GM18511 (cell line): ENCODE results near the gene NPBWR2.
"Not testable (repeated sequence)": the region's sequence is repeated elsewhere in the genome, so short reads cannot be mapped to it uniquely, and the experiment has no call there.

ENCODE experiments used
- ATAC-seq: cut with Tn5 transposase; IDR thresholded peaks from one replicate; pipeline ENCODE4 v1.9.1; 2021; ENCODE audit warnings: mild to moderate bottlenecking, moderate library complexity; ENCODE audit not compliant: unreplicated experiment

Gene NPBWR2

DNA sequence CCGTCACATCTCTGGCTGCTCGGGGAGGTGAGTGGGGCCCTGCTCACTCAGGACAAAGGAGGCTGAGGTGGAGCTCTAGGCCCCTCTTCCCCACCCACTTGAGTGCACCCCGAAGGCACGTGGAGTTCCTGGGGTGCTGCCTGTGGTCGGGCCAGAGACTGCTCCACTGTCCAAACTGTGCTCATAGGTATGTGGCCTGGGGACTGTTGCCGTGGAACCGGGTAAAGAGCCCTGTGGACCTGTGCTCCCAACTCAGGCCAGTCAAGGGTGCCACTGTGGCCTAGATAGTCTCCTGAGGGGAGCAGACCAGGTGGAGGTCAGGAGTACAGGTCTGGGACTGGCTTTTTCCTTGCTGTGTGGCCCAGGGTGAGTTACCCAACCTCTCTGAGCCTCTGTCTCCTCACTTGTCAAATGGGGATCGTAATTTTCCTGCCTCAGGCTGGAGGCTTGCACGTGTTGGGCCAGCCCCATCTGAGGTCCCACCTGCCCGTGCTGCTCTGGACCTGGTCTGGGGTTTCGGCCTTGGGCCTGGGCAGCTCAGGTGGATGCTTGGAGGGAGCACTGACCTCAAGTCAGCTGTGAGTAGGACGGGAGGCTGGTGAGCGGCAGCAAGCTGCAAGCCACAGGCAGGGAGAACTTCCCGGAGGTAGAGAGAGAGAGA is 12.4 kb upstream of the NPBWR2 start:
- ATAC-seq = no peak

DNA sequence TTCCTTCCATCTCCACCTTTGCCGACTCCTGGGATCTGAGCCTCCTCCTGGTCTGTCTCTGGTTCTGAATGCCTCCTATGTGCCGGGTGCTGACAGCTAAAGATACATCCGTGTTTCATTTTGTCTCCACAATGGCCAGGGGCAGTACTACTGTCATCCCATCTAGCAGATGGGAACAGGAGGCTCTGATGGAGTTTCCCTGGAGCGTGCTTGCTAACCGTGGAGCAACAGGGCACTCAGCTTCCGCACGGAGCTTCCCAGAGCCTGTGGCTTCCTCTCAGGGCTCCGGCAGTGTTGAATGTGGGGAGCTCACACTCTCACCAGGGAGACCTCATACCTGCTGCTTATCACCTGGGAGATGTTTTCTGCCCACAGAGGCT is 11.9 kb upstream of the NPBWR2 start:
- no peak for ATAC-seq

DNA sequence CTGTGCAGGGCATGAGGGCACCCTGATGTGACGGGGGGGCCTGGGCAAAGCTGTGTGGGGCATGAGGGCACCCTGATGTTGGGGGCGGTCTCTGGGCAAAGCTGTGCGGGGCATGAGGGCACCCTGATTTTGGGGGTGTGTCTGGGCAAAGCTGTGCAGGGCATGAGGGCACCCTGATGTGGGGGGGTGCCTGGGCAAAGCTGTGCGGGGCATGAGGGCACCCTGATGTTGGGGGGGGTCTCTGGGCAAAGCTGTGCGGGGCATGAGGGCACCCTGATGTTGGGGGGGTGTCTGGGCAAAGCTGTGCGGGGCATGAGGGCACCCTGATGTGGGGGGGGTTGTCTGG is 10.0 kb upstream of the NPBWR2 start:
- ATAC-seq = not testable (repeated sequence)

DNA sequence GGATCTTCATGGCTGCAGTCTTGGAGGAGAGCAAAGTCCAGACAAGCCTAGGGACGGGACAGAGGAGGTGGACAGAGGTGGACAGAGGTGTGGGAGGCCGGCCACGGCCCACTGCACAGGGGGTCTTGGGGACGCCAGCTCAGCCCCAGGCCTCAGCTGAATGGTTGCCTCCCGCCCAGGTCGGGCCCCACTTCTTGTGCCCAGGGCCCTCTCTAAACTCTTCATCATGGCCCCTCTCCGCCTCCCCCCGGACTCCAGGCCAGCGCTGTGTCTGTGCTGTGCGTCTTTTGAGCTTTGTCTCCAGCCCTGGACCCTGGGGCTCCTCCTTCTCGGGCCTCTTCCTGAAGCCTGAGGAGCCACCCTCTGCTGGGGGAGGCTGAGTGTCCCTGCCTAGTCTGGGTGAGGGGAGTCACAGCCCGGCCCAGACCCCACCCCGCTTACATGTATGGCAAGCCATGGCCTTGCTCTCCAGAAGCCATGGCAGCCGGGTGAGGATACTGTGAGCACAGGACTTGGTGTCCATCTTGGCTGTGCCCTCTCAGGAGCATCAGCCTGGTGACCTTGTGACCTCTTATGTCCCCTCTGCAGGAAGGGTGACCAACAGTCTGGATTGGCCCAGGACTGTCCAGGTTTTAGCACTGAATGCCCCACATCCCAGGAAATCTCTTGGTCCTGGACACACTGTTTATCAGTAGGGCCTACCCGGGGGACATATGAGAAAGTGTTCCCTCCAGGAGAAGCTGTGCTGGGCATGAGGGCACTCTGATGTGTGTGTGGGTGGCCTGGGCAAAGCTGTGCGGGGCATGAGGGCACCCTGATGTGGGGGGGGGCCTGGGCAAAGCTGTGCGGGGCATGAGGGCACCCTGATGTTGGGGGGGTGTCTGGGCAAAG is 9.4 kb upstream of the NPBWR2 start:
- ATAC-seq = no peak

DNA sequence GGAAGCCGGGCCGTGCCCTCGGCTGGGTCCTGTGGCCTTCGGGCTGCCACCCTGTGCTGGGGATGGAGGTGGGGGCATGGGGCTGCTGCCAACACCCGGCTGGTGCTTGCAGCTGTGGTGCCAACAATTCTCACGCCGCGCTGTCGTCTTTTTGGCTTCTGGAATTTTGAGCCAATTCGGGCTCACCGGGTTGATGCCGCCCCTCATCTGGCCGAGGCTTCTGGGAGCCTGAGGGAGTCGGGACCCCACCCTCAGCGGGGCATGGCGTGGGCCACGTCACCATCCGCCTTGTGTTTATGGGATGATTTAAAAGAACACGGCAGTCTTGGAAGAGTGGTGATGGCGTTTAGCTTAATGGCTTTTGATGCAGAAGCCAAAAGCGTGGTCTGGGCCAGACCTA is 8.7 kb upstream of the NPBWR2 start:
- ATAC-seq = no peak

DNA sequence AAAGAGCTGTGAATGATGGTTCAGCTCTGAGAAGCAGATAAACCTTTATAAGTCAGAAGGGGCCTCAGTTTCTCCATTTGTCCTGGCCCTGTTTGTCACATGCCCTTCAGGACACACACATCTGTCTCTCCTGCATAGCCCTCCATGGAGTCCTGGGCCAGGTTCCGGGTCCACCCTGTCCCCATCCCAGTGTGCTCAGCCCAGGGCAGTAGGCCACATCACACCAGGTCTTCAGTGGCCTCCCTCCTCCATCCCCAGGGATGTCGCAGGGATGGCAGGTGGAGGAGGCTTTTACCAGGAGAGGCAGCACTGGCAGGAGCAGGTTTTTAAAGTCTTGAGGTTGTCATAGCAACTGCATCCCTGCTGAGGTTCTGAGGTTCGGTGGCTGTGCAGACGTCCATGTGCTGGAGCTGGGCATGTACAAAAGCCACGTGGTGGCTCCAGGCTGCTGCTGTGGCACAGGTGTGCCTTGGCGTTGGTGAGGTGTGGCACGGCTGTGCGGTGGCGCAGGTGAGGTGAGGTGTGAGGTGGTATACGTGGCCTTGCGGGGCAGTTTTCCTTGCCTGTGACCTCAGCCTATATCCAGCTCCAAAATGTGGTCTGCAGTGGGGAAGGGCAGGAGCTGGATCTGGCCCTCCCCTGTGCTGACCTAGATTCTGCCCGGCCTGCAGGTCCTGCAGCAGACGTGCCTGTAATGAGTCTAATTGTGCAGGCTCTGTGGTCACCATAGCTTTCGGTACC is 8.0 kb upstream of the NPBWR2 start:
- no peak for ATAC-seq

DNA sequence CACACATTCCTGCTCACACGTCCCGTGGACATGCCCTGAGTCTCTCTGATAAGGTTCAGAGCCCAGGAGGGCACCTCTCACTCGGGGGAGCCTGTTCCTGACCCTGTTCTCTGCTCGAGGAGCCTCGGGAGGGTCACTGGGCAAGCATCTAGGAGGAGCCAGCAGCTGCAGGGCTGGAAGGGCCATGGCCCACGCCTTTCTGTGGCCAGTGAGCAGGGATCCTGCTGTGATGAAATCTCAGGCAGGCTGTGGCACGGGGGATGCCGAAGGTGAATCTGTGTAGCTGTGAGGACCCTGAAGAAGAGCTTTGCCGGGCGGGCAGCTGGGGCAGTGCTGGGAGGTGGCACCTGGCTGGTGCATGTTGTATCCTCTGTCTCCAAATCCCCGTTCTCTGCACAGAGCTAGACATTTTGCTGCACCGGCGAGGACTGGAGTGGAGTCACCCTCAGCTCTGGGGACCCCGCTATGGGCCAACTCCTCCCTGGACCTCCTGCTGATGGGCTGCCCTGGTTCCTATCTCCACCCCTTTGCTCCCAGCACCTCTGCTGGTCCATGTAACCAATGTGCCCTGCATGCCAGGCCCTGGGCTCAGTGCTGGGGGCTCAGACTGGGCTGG is 7.1 kb upstream of the NPBWR2 start:
- no peak for ATAC-seq

DNA sequence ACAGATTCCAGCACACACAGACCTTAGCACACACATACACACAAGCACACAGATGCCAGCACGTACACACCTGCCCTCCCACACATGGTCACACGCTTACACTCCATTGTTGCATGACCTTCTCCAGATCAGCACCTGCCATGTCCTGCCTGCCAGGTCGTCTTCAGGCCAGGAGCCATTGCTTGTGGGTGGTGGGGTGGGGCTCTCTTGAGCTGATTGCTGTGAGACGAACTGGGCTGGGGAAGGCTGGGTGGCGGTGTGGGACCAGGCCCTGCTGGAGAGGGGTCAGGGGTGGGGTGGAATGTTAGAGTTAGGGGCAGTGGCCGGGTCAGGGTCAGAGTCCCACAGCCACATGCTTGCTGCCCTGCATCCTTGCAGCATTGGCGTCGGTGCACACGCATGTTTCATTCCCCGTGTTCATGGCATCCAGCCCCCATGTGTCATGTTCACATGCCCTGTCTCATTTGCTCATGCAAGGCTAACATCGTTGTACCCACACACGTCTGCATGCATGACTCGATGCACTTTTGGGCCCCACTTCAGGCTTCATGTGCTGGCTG is 6.5 kb upstream of the NPBWR2 start:
- no peak for ATAC-seq

DNA sequence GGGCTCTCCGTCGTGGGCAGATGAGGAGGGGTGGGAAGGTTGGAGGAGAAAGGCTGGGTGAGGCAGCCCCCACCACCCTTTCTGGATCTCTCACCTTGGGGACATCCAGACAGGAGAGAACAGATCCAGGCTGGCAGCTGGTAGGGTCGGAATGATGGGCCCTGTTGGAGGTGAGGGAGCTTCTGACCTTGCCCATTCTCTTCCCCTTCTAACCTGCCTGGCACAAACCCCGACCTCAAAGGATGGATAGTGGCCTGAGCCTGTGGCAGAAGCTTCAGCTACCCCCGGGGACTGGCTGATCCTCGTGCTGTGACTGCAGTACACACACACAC is 6.0 kb upstream of the NPBWR2 start:
- ATAC-seq = no peak

DNA sequence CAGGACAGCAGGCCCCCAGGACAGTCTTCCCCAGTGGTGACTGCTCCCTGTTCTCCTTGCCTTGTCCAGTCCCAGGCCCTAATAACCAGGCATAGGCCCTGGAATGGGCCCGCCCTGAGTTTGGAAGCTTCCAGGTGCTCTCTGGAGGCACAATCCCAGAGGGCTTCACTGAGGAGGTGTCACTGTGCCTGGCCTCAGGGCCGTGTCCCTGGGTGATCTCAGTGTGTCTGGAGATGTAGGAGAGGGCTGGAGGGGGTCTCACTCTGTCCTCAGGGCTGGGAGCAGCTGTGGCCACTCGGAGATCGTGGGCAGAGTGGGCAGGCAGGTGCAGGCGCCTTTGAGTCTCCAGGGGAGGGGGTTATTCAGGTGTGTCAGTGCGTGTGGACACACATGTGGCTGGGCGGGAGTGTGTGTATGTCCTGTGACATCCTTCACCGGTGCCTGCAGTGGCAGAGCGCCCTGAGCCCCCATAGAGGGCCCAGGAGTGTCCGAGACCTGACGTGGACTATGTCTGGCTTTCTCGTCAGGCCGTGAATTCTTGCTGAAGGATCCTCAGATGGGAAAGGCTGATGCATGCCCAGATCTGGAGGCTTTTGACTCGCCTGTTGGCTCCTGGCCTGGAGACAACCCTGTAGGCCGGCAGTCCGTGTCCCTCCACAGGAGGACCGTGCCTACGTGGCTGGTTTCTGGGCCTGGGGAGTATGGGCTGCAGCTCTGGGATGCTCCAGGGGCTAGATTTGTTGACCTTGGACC is 5.5 kb upstream of the NPBWR2 start:
- no peak for ATAC-seq

DNA sequence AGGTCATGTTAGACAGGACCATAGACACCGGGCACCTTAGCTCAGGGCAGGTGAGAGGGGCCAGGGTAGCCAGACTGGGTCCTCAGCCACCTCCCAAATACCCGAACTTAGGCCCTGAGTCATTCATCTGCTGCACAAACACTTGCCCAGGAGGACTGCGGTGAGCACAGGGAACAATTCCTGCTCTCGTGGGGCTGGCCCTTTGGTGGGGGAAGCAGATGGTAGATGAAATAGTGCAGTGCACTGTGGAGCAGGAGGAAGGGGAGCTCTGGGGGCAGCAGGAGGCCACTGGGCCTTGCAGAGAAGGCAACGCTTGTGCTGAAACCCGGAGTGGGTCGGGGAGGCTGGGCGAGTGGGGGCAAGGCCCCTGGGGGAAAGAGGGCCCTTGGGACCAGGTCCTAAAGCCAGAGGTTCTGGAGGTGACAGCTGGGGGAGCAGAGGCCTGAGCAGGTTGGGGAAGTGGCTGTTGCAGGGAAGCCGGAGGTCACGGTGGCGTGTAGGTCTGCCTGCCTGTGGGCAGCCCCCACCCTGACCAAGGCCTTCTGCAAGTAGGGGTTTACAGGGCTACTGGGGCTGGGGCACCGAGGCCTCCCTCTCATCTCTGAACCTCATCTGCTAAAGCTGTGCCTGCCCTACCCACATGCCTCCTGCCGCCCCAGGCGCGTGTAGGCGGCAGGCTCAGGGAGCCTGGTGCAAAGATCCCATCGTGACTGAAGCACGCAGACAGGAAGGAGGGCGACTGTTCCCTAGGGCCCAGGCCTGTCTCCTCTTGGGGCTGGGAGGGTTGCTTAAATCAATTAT is 4.7 kb upstream of the NPBWR2 start:
- ATAC-seq = no peak

DNA sequence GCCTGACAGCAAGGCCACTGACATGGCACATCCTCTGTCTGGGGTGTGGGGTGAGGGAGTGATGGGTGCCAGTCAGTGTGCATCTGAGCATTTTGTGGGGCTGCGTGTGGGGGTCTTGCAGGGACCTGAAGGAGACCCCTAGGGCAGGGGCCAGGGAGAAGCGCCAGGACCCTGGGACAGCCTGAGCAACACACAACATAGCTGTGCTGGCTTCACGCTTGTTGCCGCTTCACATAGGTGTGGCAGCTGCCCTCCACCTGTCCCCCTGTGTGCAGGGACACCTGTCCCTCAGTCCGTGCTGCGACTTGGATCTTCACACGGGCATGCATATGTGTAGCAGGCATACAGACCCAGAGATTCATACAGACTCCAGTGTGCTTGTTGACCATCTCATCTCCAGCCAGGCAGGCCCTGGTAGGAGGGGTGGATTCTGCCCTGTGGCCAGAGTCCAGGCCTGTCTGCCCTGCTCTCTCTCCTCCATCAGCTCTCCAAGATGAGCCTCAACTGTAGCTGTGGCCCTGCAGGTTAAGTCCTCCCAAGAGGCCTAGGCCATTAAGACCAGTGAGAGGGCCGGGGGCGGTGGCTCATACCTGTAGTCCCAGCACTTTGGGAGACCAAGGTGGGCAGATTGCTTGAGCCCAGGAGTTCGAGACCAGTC is 3.2 kb upstream of the NPBWR2 start:
- ATAC-seq = no peak

DNA sequence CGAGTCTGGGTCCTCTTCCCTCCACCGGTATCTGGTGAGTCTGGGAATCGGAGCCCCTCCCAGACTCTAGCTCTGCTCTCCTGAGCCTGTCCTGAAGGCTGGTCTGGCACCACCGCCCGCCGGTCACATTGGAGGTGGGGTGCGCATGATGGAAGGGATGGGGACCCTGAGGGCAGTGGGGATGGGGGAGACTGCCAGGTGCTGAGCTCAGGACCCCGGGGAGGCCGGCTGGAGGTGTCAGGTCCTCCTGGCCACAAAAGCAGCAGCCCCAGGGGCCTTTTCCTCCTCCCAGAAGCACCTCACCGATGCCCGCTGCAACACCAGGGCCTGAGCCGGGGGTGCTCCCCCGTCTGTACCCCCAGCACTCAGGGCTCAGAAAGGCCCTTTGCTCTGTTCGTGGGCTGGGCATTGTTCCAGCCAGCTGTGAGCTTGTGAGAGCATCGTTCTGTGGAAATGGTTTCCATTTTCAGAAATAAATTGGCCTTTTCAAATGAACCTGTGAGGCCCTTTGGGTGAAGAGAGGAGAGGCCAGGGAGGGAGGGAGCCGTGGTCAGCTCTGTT is 2.5 kb upstream of the NPBWR2 start:
- ATAC-seq = no peak

DNA sequence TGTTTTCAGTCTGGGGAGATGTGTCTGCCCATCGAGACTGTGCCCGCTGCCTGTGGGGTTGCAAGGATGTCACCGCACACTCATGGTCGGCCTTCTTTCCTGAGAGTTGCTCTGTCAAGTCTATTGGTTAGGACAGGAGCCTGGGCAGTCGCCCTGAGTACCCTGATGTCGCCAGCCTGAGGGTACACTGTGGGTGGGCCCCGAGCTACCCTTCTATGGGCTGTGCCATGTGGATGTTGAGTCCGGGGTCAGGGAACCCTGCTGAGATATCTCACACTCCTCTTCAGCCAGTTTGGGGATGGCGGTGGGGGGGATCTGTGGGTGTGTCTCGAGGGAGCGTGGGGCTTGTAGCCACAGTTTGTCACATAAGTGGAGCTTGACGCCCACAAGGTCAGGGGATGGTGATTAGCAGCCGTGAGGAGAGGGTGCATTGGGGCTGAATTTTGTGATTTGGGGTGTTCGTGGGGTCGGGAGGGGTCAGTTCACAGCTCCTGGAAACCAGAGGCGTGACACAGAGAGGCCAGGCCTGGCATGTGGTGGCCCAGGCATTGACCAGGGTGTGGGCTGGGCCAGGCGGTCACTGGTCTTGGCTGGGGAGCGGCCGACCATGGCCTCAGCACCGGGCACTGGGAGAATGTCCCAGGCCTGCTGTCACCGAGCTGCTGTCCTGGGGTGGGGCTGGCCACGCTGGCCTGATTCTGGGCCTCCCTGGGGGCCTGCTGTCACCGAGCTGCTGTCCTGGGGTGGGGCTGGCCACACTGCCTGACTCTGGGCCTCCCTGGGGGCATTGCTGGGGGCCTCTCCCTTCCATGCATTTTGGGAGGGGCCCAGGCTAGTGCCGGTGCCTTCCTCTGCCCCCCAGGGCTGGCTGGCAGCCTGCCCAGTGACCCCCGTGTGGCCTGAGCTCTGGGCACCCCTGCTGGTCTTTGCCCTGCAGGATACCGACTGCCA is 1.6 kb upstream of the NPBWR2 start:
- ATAC-seq = no peak

DNA sequence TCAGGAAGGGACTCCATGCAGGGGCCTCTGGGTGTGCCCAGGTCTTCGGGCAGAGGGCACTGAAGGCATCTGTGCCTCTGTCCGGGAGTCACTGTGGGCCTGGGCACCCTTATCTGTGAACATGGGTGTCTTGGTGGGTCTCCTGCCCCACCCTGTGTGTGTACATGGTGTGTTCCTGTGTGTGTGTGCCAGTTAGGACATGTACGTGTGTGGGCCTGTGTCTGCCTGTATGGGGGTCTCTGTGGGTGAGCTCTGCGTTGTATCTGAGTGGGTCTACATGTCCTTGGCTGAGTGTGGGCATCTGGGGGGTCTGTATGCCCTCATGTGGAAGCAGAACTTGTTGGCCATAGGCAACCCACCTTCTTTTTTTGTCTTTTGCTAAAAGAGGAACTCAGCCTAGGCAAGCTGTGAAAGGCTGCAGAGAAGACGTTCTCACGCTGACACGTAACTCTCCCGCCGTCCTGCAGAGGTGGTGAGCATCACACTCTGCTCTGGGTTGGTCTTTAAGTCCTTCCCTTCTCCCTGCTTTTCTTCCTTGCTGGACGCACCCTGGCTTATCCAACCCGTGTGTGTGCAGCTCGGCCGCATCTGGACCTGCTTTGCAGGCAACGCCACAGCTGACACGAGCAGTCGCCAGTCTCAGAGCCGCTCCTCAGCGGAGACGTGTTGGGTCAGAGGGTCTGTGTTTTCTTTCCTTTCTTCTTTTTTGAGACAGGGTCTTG is 532 bp upstream of the NPBWR2 start:
- no peak for ATAC-seq

DNA sequence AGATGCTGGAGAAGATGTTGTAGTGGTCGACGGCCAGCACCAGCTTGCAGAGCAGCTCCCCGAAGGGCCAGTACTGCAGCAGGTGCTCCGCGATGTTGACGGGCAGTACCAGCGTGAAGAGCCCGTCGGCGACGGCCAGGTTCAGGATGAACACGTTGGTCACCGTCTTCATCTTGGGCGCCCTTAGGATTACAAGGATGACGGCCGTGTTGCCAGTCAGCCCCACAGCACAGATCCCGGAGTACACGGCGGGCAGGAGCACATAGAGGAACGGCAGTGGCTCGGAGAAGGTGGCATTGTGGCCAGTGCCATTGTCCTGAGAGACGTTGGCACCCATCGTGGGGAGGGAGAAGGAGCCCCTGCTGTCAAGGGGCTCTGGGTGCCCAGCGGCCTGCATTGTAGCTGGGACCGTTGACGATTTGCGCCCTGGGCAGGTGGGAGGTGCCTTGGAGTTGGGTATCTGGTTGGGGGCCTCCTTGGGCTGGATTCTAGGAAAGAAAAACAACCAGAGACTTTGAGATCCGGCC is 867 bp downstream of the NPBWR2 start:
- no peak for ATAC-seq

DNA sequence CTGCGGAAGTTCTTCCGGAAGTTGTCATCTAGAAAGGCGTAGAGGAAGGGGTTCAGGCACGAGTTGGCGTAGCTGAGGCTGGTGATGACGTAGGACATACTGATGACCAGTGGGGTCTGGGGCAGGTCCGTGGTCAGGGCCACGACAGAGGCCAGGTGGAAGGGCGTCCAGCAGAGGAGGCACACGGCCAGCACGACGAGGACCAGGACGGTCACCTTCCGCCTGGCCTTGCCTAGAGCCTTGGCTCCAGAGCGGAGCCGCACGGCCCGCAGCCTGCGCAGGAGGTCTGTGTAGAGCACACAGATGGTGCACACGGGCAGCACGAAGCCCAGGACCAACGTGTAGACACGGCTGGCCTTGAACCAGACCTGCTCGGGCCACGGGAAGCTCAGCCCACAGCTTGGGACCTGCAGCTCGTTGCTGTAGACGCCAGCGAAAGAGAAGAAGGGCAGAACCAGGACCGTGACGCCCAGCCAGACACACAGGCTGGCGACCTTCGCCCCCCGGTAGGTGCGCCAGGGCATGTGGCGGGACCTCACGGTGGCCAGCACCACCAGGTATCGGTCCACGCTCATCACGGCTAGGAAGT is 1.4 kb downstream of the NPBWR2 start:
- ATAC-seq = no peak
